ENCODE measurements around the gene HASPIN. TPM values are rescaled to one million over a fixed set of nuclear protein-coding genes. Genes with fewer than 3 reads are reported as not detected.

The HASPIN gene
- total and polyA plus RNA-seq, 2 of the 8 experiments (the other 6 are each of a cell fraction or from before 2014, with no cell fraction given) = 7.8 to 29.5 TPM

DNA sequence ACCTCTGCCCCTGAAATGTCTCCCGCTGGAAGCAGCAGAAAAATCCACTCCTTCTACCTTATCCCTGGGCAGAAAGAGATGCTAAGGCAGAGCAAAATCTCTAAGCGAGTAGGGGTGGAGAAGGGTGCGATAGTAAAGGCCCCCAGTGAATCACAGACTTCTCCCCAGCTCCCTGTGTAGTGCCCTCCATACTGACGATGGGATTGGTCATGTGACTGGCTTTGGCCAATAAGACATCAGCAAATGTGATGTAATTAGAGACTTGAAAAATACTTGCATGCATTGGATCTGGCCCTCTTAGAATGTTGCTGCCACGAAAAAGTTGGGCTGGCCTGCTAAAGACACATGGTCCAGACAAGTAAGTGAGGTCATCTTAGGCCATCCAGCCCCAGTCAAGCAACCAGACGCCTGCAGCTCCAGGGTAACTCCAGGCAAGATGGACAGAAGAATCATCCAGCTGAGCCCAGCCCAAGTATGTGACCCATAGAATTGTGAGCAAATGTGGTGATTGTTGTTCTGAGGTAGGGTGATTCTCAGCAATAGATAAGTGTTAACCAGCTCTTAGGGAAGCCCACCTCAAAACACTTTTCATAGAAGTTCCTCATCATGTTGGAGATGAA is 36.0 kb downstream of the HASPIN start (continued):
- TF ChIP-seq, protein P1, sequence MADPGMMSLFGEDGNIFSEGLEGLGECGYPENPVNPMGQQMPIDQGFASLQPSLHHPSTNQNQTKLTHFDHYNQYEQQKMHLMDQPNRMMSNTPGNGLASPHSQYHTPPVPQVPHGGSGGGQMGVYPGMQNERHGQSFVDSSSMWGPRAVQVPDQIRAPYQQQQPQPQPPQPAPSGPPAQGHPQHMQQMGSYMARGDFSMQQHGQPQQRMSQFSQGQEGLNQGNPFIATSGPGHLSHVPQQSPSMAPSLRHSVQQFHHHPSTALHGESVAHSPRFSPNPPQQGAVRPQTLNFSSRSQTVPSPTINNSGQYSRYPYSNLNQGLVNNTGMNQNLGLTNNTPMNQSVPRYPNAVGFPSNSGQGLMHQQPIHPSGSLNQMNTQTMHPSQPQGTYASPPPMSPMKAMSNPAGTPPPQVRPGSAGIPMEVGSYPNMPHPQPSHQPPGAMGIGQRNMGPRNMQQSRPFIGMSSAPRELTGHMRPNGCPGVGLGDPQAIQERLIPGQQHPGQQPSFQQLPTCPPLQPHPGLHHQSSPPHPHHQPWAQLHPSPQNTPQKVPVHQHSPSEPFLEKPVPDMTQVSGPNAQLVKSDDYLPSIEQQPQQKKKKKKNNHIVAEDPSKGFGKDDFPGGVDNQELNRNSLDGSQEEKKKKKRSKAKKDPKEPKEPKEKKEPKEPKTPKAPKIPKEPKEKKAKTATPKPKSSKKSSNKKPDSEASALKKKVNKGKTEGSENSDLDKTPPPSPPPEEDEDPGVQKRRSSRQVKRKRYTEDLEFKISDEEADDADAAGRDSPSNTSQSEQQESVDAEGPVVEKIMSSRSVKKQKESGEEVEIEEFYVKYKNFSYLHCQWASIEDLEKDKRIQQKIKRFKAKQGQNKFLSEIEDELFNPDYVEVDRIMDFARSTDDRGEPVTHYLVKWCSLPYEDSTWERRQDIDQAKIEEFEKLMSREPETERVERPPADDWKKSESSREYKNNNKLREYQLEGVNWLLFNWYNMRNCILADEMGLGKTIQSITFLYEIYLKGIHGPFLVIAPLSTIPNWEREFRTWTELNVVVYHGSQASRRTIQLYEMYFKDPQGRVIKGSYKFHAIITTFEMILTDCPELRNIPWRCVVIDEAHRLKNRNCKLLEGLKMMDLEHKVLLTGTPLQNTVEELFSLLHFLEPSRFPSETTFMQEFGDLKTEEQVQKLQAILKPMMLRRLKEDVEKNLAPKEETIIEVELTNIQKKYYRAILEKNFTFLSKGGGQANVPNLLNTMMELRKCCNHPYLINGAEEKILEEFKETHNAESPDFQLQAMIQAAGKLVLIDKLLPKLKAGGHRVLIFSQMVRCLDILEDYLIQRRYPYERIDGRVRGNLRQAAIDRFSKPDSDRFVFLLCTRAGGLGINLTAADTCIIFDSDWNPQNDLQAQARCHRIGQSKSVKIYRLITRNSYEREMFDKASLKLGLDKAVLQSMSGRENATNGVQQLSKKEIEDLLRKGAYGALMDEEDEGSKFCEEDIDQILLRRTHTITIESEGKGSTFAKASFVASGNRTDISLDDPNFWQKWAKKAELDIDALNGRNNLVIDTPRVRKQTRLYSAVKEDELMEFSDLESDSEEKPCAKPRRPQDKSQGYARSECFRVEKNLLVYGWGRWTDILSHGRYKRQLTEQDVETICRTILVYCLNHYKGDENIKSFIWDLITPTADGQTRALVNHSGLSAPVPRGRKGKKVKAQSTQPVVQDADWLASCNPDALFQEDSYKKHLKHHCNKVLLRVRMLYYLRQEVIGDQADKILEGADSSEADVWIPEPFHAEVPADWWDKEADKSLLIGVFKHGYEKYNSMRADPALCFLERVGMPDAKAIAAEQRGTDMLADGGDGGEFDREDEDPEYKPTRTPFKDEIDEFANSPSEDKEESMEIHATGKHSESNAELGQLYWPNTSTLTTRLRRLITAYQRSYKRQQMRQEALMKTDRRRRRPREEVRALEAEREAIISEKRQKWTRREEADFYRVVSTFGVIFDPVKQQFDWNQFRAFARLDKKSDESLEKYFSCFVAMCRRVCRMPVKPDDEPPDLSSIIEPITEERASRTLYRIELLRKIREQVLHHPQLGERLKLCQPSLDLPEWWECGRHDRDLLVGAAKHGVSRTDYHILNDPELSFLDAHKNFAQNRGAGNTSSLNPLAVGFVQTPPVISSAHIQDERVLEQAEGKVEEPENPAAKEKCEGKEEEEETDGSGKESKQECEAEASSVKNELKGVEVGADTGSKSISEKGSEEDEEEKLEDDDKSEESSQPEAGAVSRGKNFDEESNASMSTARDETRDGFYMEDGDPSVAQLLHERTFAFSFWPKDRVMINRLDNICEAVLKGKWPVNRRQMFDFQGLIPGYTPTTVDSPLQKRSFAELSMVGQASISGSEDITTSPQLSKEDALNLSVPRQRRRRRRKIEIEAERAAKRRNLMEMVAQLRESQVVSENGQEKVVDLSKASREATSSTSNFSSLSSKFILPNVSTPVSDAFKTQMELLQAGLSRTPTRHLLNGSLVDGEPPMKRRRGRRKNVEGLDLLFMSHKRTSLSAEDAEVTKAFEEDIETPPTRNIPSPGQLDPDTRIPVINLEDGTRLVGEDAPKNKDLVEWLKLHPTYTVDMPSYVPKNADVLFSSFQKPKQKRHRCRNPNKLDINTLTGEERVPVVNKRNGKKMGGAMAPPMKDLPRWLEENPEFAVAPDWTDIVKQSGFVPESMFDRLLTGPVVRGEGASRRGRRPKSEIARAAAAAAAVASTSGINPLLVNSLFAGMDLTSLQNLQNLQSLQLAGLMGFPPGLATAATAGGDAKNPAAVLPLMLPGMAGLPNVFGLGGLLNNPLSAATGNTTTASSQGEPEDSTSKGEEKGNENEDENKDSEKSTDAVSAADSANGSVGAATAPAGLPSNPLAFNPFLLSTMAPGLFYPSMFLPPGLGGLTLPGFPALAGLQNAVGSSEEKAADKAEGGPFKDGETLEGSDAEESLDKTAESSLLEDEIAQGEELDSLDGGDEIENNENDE (IDR thresholded peaks at IDR 0.05; ENCODE audit: insufficient replicate concordance, low read length) = no peak
- TF ChIP-seq SAP30 (IDR thresholded peaks at IDR 0.05; ENCODE audit: insufficient read depth, insufficient replicate concordance, low read length) (no peak), JUND (IDR thresholded peaks at IDR 0.05; ENCODE audit: low read length) (no peak), HDAC2 (IDR thresholded peaks at IDR 0.05; ENCODE audit: borderline replicate concordance in 1 of 2, low read depth in 2 of 2, low read length in 2 of 2) (no peak), RFX5 (IDR thresholded peaks at IDR 0.05; ENCODE audit: borderline replicate concordance, low read depth, low read length) (no peak), SRF (IDR thresholded peaks at IDR 0.05; ENCODE audit: low read depth, low read length) (no peak), SUZ12 (IDR thresholded peaks at IDR 0.05; ENCODE audit: low read length) (no peak)
- TF ChIP-seq, protein P2, sequence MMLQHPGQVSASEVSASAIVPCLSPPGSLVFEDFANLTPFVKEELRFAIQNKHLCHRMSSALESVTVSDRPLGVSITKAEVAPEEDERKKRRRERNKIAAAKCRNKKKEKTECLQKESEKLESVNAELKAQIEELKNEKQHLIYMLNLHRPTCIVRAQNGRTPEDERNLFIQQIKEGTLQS (IDR thresholded peaks at IDR 0.05; ENCODE audit: insufficient read depth, low read depth, low read length) = no peak

Measured in H1 (cell line).